SIG-M5 (cell line): ENCODE measurements around the gene SLC39A9.

Source experiments
- DNase-seq: peaks from one replicate; lab custom pipeline; 2025; lab: John Stamatoyannopoulos, UW

The SLC39A9 gene

DNA sequence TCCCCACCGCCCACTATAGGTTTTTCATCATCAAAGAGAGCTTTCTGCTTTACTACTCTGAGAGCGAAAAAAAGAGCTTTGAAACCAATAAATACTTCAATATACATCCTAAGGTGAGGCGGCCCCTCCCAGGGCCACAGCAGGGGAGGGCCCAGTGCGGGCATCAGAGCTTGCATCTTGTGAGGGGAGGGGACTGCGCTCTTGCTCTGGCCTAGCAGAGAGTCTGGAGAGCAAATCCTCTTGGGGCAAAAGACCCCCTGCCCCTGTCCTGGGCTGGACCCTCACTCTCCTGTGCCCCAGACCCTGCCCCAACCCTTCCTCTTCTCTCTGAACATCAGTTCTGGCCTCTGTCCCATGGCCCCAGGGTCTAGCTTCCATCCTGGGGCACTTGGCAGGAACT is 101.6 kb downstream of the SLC39A9 start:
- DNase-seq, result no peak

DNA sequence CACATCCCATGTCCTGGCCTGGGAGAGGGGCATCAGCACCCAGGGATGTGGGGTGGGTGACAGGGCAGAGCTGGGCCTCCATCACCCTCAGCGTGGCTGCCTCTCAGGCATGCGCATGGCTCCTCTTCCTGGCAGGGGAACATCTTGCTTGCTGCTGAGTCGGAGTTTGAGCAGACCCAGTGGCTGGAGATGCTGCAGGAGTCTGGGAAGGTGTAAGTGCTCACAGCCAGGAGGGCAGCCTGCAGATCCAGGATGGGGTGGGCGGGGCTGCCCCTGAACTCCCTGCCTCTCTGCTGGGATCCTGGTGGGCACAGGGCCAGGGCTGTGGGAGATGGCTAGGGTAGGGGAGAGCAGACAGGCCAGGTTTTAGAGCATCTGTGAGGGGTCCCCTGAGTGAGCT is 102.2 kb downstream of the SLC39A9 start:
- DNase-seq, result no peak

DNA sequence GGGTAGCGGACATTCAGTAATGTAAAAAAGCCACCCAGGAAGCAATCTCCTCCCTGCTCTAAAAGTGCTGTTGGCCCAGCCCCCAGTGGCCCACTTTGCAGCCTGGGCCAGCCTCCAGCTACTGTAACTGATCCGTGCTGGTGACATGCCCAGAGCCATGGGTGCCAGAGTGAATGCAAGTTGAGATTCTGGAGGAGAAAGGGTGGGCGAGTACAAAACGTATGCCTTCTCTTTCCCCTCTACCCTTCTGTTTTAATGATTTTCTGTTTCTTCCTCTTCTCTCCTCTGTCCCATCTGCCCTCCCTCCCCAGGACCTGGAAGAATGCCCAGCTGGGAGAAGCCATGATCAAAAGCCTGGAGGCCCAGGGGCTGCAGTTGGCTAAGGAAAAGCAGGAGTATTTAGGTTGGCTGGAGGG is 102.9 kb downstream of the SLC39A9 start:
- DNase-seq, result no peak

DNA sequence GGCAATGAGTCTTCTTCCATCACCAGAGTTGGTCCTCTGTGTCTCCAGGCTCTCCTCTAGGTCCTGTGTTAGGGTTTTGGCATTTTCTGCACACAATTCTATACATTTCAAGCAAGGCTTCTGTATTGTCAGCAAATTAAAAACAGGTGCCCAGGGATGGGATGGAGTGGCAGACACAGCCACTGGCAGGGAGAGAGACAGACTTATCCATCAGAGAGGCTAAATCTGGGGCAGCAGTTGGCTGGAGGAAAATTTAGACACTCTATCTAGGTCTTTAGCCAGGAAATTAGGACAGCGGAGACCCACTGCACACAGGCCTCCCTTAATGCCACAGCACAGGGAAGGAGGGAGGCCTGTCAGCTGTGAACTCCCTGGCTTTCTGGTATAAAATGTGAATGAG is 106.3 kb downstream of the SLC39A9 start:
- DNase-seq, result no peak

DNA sequence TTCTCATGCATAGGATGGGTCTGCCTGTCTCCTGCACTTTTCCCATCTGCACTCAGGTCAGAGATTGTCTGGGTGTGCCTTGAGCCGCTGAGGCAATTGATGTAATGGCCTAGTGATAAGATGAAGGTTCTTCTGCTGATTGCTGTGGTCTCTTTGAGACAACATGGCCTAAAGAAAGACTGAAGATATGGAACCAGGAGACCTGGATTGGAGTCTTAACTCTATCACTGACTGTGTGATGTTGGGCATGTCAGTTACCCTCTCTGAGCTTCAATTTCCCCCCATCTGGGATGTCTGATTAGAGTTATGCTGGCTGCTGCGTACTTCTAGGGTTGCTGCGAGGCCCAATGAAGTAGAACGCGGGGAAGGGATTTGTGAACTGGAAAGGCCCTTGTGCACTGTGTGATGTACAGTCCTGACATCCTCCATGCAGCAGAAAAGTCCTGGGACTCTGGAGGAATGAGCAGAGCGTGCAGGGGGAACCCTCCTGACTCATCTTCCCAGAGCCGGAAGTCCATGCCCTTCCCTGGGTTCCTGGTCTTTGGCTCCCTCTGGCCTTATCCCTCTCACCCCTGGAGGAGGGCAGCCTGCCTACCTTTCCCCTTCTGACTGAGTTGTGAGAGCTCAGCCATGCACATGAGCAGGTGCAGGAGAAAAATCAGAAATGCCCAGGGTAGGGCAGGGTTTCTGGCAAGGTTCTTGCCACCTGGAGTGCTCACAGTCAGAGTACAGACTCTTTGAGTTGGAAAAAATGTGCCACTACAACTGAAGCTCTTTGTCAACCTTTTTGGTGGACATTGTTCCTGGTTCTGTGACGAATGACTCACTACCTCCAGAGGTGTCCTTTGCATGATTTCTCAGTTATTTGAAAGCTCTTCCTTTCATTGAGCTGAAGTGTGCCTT is 107.1 kb downstream of the SLC39A9 start:
- DNase-seq, result no peak

DNA sequence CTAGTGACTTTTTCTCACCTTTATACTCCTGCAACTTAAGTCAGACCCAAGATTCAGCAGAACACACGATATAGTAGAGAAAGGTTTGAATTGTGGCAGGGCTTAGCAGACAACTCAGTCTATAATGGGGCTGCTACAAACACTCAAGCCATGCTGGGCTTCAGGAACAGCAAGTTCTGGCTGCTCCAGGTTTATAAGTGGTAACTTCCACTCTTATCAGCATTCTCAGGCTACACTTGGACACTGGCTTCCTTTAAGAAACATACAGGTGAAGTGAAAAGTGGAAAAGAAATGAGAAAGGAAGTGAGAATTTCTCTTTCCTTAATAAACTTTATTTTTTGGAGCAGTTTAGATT is 107.7 kb downstream of the SLC39A9 start:
- DNase-seq, result no peak
